K562 (cell line): ENCODE results near the gene CTIF. TPM values are rescaled to one million over a fixed set of nuclear protein-coding genes. Genes with fewer than 3 reads are reported as not detected.

Source experiments
- ATAC-seq: fragments of 200-7000 bp; cut with Tn5 transposase; 3 replicates; pipeline ENCODE4 v1.9.1; 2020; ENCODE audit warnings: moderate library complexity
- BruUV-seq: library from RNA; stranded (reverse); fragments of 400-500 nt; replicated peaks from 2 replicates; lab custom pipeline; 2021; lab: Mats Ljungman, UMichigan
- CTCF ChIA-PET: fragments of 300-600 bp; formaldehyde crosslinking; extraction: SDS; loops from one replicate; lab custom pipeline; 2021; ENCODE audit warnings: low intra/inter-chr PET ratio; lab: Yijun Ruan, JAX
- POLR2A ChIA-PET: fragments of 300-600, 350-650 bp; sonication (Branson Sonifier 250); formaldehyde crosslinking; extraction: SDS; loops from one replicate; lab custom pipeline; 2021; ENCODE audit warnings: antibody characterized with exemption, inconsistent platforms; lab: Yijun Ruan, JAX
- DNase-seq, 4 experiments: peaks; one replicate each; pipeline versions ENCODE4 v3.0.0 to v3.0.0-alpha.2; 2011 to 2018; ENCODE audit warnings: low spot score in 3 of 4, mixed read lengths in 3 of 4; ENCODE audit errors: extremely low read depth in 1 of 4
- FAIRE-seq: peaks from 2 replicates; lab custom pipeline; 2011; peaks lifted over from hg19 to GRCh38; lab: Jason Lieb, UNC
- H2AFZ ChIP-seq: 2 replicates; pipeline ENCODE4 v1.6.0; 2011; ENCODE audit warnings: low read depth, low read length, control low read depth, inconsistent platforms
- H3K27ac ChIP-seq: fragments of 200-600 bp; 3 replicates; pipeline ENCODE4 v1.8.0; 2011; ENCODE audit warnings: low read depth, mild to moderate bottlenecking, control low read depth, inconsistent platforms, low read length, moderate library complexity, mixed read lengths; ENCODE audit errors: extremely low read depth
- H3K27me3 ChIP-seq, 2 experiments: fragments of 300-600 bp in 1 of 2; 2 replicates in 1 of 2; 3 replicates in 1 of 2; pipeline versions ENCODE4 v1.6.0 to v1.8.0; 2011; ENCODE audit warnings: inconsistent platforms in 2 of 2, low read length in 2 of 2, mild to moderate bottlenecking in 1 of 2, mixed read lengths in 1 of 2, moderate library complexity in 1 of 2; ENCODE audit not compliant: control insufficient read depth in 2 of 2, insufficient read depth in 2 of 2
- H3K36me3 ChIP-seq: fragments of 300-600 bp; 3 replicates; pipeline ENCODE4 v1.8.0; 2011; ENCODE audit warnings: mild to moderate bottlenecking, low read length, inconsistent platforms; ENCODE audit not compliant: control insufficient read depth, insufficient read depth
- H3K4me1 ChIP-seq, 2 experiments: fragments of 200-600 bp in 1 of 2; replicated peaks in 1 of 2; 2 replicates in 1 of 2; 3 replicates in 1 of 2; pipeline versions ENCODE4 v1.5.1 to v1.8.0; 2011; ENCODE audit warnings: inconsistent platforms in 2 of 2, low read length in 2 of 2, mild to moderate bottlenecking in 1 of 2, mixed read lengths in 1 of 2, moderate library complexity in 1 of 2; ENCODE audit not compliant: control insufficient read depth in 2 of 2, insufficient read depth in 2 of 2
- H3K4me2 ChIP-seq: 2 replicates; pipeline ENCODE4 v1.6.1; 2011; ENCODE audit warnings: low read length, control low read depth, inconsistent platforms, mixed read lengths; ENCODE audit not compliant: insufficient read depth
- H3K4me3 ChIP-seq: fragments of 200-600 bp; sonication (generic), shearing (Covaris generic); 2 replicates; pipeline ENCODE4 v1.5.1; 2016; ENCODE audit warnings: control low read depth, inconsistent platforms
- H3K79me2 ChIP-seq: fragments of 200-600 bp; 3 replicates; pipeline ENCODE4 v1.8.0; 2011; ENCODE audit warnings: low read length, inconsistent platforms; ENCODE audit not compliant: control insufficient read depth, insufficient read depth
- H3K9ac ChIP-seq, 2 experiments: 2 replicates each; pipeline versions ENCODE4 v1.6.0 to v1.6.1; 2011; ENCODE audit warnings: low read depth in 2 of 2, low read length in 2 of 2, control low read depth in 1 of 2, inconsistent platforms in 1 of 2, mild to moderate bottlenecking in 1 of 2, mixed read lengths in 1 of 2; ENCODE audit not compliant: insufficient read depth in 1 of 2
- H3K9me1 ChIP-seq: one replicate; pipeline ENCODE4 v1.6.0; 2011; ENCODE audit warnings: inconsistent platforms, mild to moderate bottlenecking, low read length, moderate library complexity; ENCODE audit not compliant: control insufficient read depth, insufficient read depth
- H3K9me3 ChIP-seq: replicated peaks from 2 replicates; pipeline ENCODE4 v1.5.1; 2011; ENCODE audit warnings: low read depth, low read length, inconsistent platforms; ENCODE audit not compliant: control insufficient read depth, insufficient read depth
- H4K20me1 ChIP-seq: replicated peaks from 2 replicates; pipeline ENCODE4 v1.6.1; 2011; ENCODE audit warnings: low read length, inconsistent platforms, mixed read lengths; ENCODE audit not compliant: control insufficient read depth, insufficient read depth
- ESRRB ChIP-seq: fragments of 250-450 bp; sonication (Bioruptor Pico); IDR thresholded peaks from 2 replicates; pipeline ENCODE4 v1.5.0; 2020; ENCODE audit warnings: mild to moderate bottlenecking, moderate library complexity, borderline replicate concordance
- FIP1L1 ChIP-seq: fragments of 200-400 bp; formaldehyde crosslinking; IDR thresholded peaks from 2 replicates; pipeline ENCODE4 v1.6.1; 2018; ENCODE audit warnings: mild to moderate bottlenecking, low read depth, low read length; ENCODE audit not compliant: poor library complexity, severe bottlenecking
- HLTF ChIP-seq: fragments of 450-650 bp; IDR thresholded peaks from 2 replicates; pipeline ENCODE4 v1.6.1; 2016
- KHSRP ChIP-seq: fragments of 450-650 bp; IDR thresholded peaks from 2 replicates; pipeline ENCODE4 v1.6.1; 2017
- ZNF24 ChIP-seq: fragments of 450-650 bp; IDR thresholded peaks from 2 replicates; pipeline ENCODE4 v1.6.1; 2016
- WGBS: fragments of 100-300 bp; shearing (Covaris generic); methylation state at CpG from one replicate; pipeline ENCODE4 v1.1.6; 2016; ENCODE audit warnings: low coverage, mixed read lengths; ENCODE audit not compliant: insufficient coverage; ENCODE audit errors: missing lambda C conversion rate; 5-methylcytosine and 5-hydroxymethylcytosine counted together
- in situ Hi-C: fragments of 300-500 bp; cut with MboI; formaldehyde crosslinking; loops from 4 replicates; pipeline ENCODE4 v1.15.0; 2018; ENCODE audit warnings: inconsistent platforms, mixed read lengths
- intact Hi-C: fragments of 100-400 bp; cut with micrococcal nuclease; formaldehyde crosslinking; loops from 2 replicates; pipeline ENCODE4 v1.14.2; 2022
- polyA plus RNA-seq, 8 experiments: library from polyadenylated mRNA; depleted of rRNA in 4 of 8; stranded (reverse) in 5 of 8; unstranded in 3 of 8; fragments of >200 nt; fragmentation: Nextera tagmentation in 2 of 8; fragmentation: Illumina TruSeq in 1 of 8; extraction: Ambion mirVana in 2 of 8; extraction: Trizol in 1 of 8; gene quantifications; 2 replicates each; pipeline versions ENCODE4 v1.2.1 to v1.2.3, GENCODE V29; 2011 to 2014; ENCODE audit warnings: inconsistent platforms in 1 of 8, missing spikeins in 1 of 8
- total RNA-seq, 7 experiments: library from RNA; depleted of rRNA in 6 of 7; stranded (reverse); fragments of >200 nt in 6 of 7; fragmentation: Illumina TruSeq in 2 of 7; extraction: Trizol in 2 of 7; gene quantifications; 2 replicates each; pipeline versions ENCODE4 v1.2.1 to v1.2.3, GENCODE V29; 2011 to 2021; ENCODE audit warnings: low replicate concordance in 1 of 7

CTIF gene
- total and polyA plus RNA-seq, 9 of the 15 experiments (the other 6 are each of a cell fraction or from before 2014, with no cell fraction given) = 0.17 to 11.5 (median 2.2) TPM

- Histone ChIP-seq H3K9me1 (no peaks in the 10 kb centered on the region), H2AFZ (no peak overlapping the region), H4K20me1 (no peaks in the 10 kb centered on the region), H3K36me3 (no peaks in the 10 kb centered on the region), H3K4me2 (no peak overlapping the region), H3K27me3 (no peaks in the 10 kb centered on the region), H3K9me3 (no peaks in the 10 kb centered on the region), H3K4me1 (peaks cover 0 to 6% of the 10 kb centered on the region in 2 experiments; a peak in 2 of 5 replicates), H3K79me2 (no peaks in the 10 kb centered on the region), H3K27ac (no peak overlapping the region), H3K4me3 (no peak overlapping the region), H3K9ac (no peak overlapping the region; a peak in 1 of 4 replicates)
- FAIRE-seq (no peak), DNase-seq (no peak), ATAC-seq (no peak)
- TF ChIP-seq ESRRB (CRISPR knock-in tag) (no peak), ZNF24 (peak; percentile 82)
- no TSS peak for BruUV-seq
- intact Hi-C loops (no loop called here), in situ Hi-C loops (no loop called here)
- 32% methylated on average over 5 of the region's 8 CpGs for WGBS
- ChIA-PET CTCF (no interaction called here), POLR2A (interaction anchor here (0.6 kb wide), 1 partner anchor 23 kb away, joined by 3 read pairs; no protein-coding TSS in a partner anchor)
Observed at GRCh38 chr18:48751727-48752468, 213.1 kb downstream of the CTIF start.

GRCh38 chr18:48752478-48752877, 213.6 kb downstream of the CTIF start:
- FAIRE-seq = no peak
- Histone ChIP-seq H3K4me3 (no peak overlapping the region), H3K27me3 (no peaks in the 10 kb centered on the region), H4K20me1 (no peaks in the 10 kb centered on the region), H3K9me1 (no peaks in the 10 kb centered on the region), H3K36me3 (no peaks in the 10 kb centered on the region), H3K4me2 (no peak overlapping the region), H3K79me2 (no peaks in the 10 kb centered on the region), H3K9ac (no peak overlapping the region), H2AFZ (no peak overlapping the region), H3K9me3 (no peaks in the 10 kb centered on the region), H3K27ac (no peak overlapping the region), H3K4me1 (peaks cover 0 to 6% of the 10 kb centered on the region in 2 experiments; a peak in 2 of 5 replicates)
- no TSS peak for BruUV-seq
- ATAC-seq = no peak
- ChIA-PET CTCF (no interaction called here), POLR2A (no interaction called here)
- intact Hi-C loops = no loop called here
- 66% methylated on average over 3 of the region's 8 CpGs for WGBS
- in situ Hi-C loops = no loop called here
- TF ChIP-seq KHSRP = no peak
- TF ChIP-seq HLTF = no peak
- no peak for TF ChIP-seq FIP1L1
- no peak for DNase-seq
